C4-2B (cell line): Measurements from ENCODE around the gene ATP5F1E.

ENCODE experiments used
- ZFX ChIP-seq: fragments of 450-650 bp; IDR thresholded peaks from 2 replicates; pipeline ENCODE4 v1.6.1; 2017
- TF ChIP-seq, protein P1 (sequence below): fragments of 450-650 bp; conservative IDR thresholded peaks from 2 replicates; pipeline ENCODE4 v1.5.1; 2017; ENCODE audit warnings: mild to moderate bottlenecking

DNA sequence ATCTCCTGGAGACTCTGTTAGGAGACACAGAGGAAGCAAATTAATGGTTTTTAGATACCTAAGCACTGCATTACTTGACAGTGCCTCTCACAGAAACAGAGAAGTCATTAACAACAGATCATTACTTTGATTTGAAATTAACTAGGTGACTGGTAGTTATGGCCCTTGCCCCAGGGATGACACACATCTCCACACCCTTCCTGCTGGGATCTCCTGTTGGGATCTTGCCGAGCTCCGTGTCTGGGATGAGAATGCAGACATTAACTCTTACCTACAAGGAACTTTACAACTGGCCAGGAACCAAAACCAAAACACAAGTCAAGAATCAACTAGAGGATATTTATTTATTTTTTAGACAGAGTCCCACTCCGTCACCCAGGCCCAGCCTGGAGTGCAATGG is 12.7 kb upstream of the ATP5F1E start:
- TF ChIP-seq, protein P1, sequence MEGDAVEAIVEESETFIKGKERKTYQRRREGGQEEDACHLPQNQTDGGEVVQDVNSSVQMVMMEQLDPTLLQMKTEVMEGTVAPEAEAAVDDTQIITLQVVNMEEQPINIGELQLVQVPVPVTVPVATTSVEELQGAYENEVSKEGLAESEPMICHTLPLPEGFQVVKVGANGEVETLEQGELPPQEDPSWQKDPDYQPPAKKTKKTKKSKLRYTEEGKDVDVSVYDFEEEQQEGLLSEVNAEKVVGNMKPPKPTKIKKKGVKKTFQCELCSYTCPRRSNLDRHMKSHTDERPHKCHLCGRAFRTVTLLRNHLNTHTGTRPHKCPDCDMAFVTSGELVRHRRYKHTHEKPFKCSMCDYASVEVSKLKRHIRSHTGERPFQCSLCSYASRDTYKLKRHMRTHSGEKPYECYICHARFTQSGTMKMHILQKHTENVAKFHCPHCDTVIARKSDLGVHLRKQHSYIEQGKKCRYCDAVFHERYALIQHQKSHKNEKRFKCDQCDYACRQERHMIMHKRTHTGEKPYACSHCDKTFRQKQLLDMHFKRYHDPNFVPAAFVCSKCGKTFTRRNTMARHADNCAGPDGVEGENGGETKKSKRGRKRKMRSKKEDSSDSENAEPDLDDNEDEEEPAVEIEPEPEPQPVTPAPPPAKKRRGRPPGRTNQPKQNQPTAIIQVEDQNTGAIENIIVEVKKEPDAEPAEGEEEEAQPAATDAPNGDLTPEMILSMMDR, result no peak
- TF ChIP-seq ZFX, result no peak
